ENCODE data around the gene CPNE8.
"Not testable (repeated sequence)": the region's sequence is repeated elsewhere in the genome, so short reads cannot be mapped to it uniquely, and the experiment has no call there.

The CPNE8 gene

GRCh38 chr12:38746744-38747143 lies 158.6 kb downstream of the CPNE8 start:
- Mint-ChIP-seq H3K4me1 (ENCODE audit: low read depth) (no peaks in the 10 kb centered on the region), H3K27me3 (no peaks in the 10 kb centered on the region), H3K9me3 (ENCODE audit: low read depth) (no peaks in the 10 kb centered on the region), H3K27ac (no peak overlapping the region), H3K36me3 (no peaks in the 10 kb centered on the region), H3K4me3 (no peak overlapping the region)

- no peaks in the 10 kb centered on the region for H3K36me3 Mint-ChIP-seq
- H3K9me3 Mint-ChIP-seq (ENCODE audit: low read depth): no peaks in the 10 kb centered on the region
- no peaks in the 10 kb centered on the region for H3K27me3 Mint-ChIP-seq
- no peak overlapping the region for H3K27ac Mint-ChIP-seq
- H3K4me1 Mint-ChIP-seq (ENCODE audit: low read depth): no peaks in the 10 kb centered on the region
- H3K4me3 Mint-ChIP-seq: no peak overlapping the region
Measured at GRCh38 chr12:38745601-38746000, 159.8 kb downstream of the CPNE8 start.

GRCh38 chr12:38744041-38744440 lies 161.3 kb downstream of the CPNE8 start:
- no peaks in the 10 kb centered on the region for H3K27me3 Mint-ChIP-seq
- H3K27ac Mint-ChIP-seq: no peak overlapping the region
- no peak overlapping the region for H3K4me3 Mint-ChIP-seq
- no peaks in the 10 kb centered on the region for H3K9me3 Mint-ChIP-seq (ENCODE audit: low read depth)
- no peaks in the 10 kb centered on the region for H3K36me3 Mint-ChIP-seq
- no peaks in the 10 kb centered on the region for H3K4me1 Mint-ChIP-seq (ENCODE audit: low read depth)

GRCh38 chr12:38742496-38742895 lies 162.9 kb downstream of the CPNE8 start:
- H3K27ac Mint-ChIP-seq; H3K9me3 Mint-ChIP-seq (ENCODE audit: low read depth); H3K27me3 Mint-ChIP-seq; H3K4me3 Mint-ChIP-seq; H3K36me3 Mint-ChIP-seq; H3K4me1 Mint-ChIP-seq (ENCODE audit: low read depth): not testable (repeated sequence)

- Mint-ChIP-seq H3K4me3 (no peak overlapping the region), H3K4me1 (ENCODE audit: low read depth) (no peaks in the 10 kb centered on the region), H3K27me3 (no peaks in the 10 kb centered on the region), H3K36me3 (no peaks in the 10 kb centered on the region), H3K9me3 (ENCODE audit: low read depth) (peaks cover 3% of the 10 kb centered on the region), H3K27ac (no peak overlapping the region)
Measured at GRCh38 chr12:38736821-38737220, 168.6 kb downstream of the CPNE8 start.

GRCh38 chr12:38732761-38733160 lies 172.6 kb downstream of the CPNE8 start:
- Mint-ChIP-seq H3K36me3 (no peaks in the 10 kb centered on the region), H3K4me1 (ENCODE audit: low read depth) (no peaks in the 10 kb centered on the region), H3K27me3 (no peaks in the 10 kb centered on the region), H3K9me3 (ENCODE audit: low read depth) (no peaks in the 10 kb centered on the region), H3K4me3 (no peak overlapping the region), H3K27ac (no peak overlapping the region)

GRCh38 chr12:38728894-38729293 lies 176.5 kb downstream of the CPNE8 start:
- Mint-ChIP-seq H3K4me3 (no peak overlapping the region), H3K27ac (no peak overlapping the region), H3K4me1 (ENCODE audit: low read depth) (no peaks in the 10 kb centered on the region), H3K27me3 (no peaks in the 10 kb centered on the region), H3K36me3 (no peaks in the 10 kb centered on the region), H3K9me3 (ENCODE audit: low read depth) (no peaks in the 10 kb centered on the region)

- Mint-ChIP-seq H3K9me3 (ENCODE audit: low read depth) (no peaks in the 10 kb centered on the region), H3K36me3 (no peaks in the 10 kb centered on the region), H3K27ac (no peak overlapping the region), H3K4me1 (ENCODE audit: low read depth) (no peaks in the 10 kb centered on the region), H3K27me3 (no peaks in the 10 kb centered on the region), H3K4me3 (no peak overlapping the region)
Measured at GRCh38 chr12:38721611-38722252, 183.7 kb downstream of the CPNE8 start.

- H3K36me3 Mint-ChIP-seq: no peaks in the 10 kb centered on the region
- no peaks in the 10 kb centered on the region for H3K27me3 Mint-ChIP-seq
- peaks cover 6% of the 10 kb centered on the region for H3K9me3 Mint-ChIP-seq (ENCODE audit: low read depth)
- H3K4me3 Mint-ChIP-seq: no peak overlapping the region
- no peak overlapping the region for H3K27ac Mint-ChIP-seq
- H3K4me1 Mint-ChIP-seq (ENCODE audit: low read depth): no peaks in the 10 kb centered on the region
Measured at GRCh38 chr12:38720661-38721060, 184.7 kb downstream of the CPNE8 start.

GRCh38 chr12:38713294-38713693 lies 192.1 kb downstream of the CPNE8 start:
- H3K27me3 Mint-ChIP-seq: no peaks in the 10 kb centered on the region
- H3K4me3 Mint-ChIP-seq: no peak overlapping the region
- no peaks in the 10 kb centered on the region for H3K36me3 Mint-ChIP-seq
- no peak overlapping the region for H3K27ac Mint-ChIP-seq
- H3K4me1 Mint-ChIP-seq (ENCODE audit: low read depth): no peaks in the 10 kb centered on the region
- H3K9me3 Mint-ChIP-seq (ENCODE audit: low read depth): peaks cover 6% of the 10 kb centered on the region

GRCh38 chr12:38711054-38711453 lies 194.3 kb downstream of the CPNE8 start:
- Mint-ChIP-seq H3K27me3 (no peaks in the 10 kb centered on the region), H3K9me3 (ENCODE audit: low read depth) (peaks cover 4% of the 10 kb centered on the region), H3K4me1 (ENCODE audit: low read depth) (no peaks in the 10 kb centered on the region), H3K36me3 (no peaks in the 10 kb centered on the region), H3K4me3 (no peak overlapping the region), H3K27ac (no peak overlapping the region)

GRCh38 chr12:38708466-38708865 lies 196.9 kb downstream of the CPNE8 start:
- Mint-ChIP-seq H3K27ac (no peak overlapping the region), H3K27me3 (no peaks in the 10 kb centered on the region), H3K36me3 (no peaks in the 10 kb centered on the region), H3K4me3 (no peak overlapping the region), H3K9me3 (ENCODE audit: low read depth) (no peaks in the 10 kb centered on the region), H3K4me1 (ENCODE audit: low read depth) (no peaks in the 10 kb centered on the region)

GRCh38 chr12:38707648-38708047 lies 197.7 kb downstream of the CPNE8 start:
- H3K27ac Mint-ChIP-seq: no peak overlapping the region
- no peaks in the 10 kb centered on the region for H3K36me3 Mint-ChIP-seq
- no peak overlapping the region for H3K4me3 Mint-ChIP-seq
- H3K27me3 Mint-ChIP-seq: no peaks in the 10 kb centered on the region
- no peaks in the 10 kb centered on the region for H3K9me3 Mint-ChIP-seq (ENCODE audit: low read depth)
- H3K4me1 Mint-ChIP-seq (ENCODE audit: low read depth): no peaks in the 10 kb centered on the region

GRCh38 chr12:38697289-38697688 lies 208.1 kb downstream of the CPNE8 start:
- peaks cover 5% of the 10 kb centered on the region for H3K9me3 Mint-ChIP-seq (ENCODE audit: low read depth)
- no peaks in the 10 kb centered on the region for H3K27me3 Mint-ChIP-seq
- H3K36me3 Mint-ChIP-seq: no peaks in the 10 kb centered on the region
- H3K4me3 Mint-ChIP-seq: no peak overlapping the region
- no peak overlapping the region for H3K27ac Mint-ChIP-seq
- no peaks in the 10 kb centered on the region for H3K4me1 Mint-ChIP-seq (ENCODE audit: low read depth)

GRCh38 chr12:38695057-38695456 lies 210.3 kb downstream of the CPNE8 start:
- H3K27ac Mint-ChIP-seq: no peak overlapping the region
- H3K4me3 Mint-ChIP-seq: no peak overlapping the region
- peaks cover 5% of the 10 kb centered on the region for H3K9me3 Mint-ChIP-seq (ENCODE audit: low read depth)
- H3K27me3 Mint-ChIP-seq: no peaks in the 10 kb centered on the region
- H3K36me3 Mint-ChIP-seq: no peaks in the 10 kb centered on the region
- H3K4me1 Mint-ChIP-seq (ENCODE audit: low read depth): no peaks in the 10 kb centered on the region

GRCh38 chr12:38691164-38691563 lies 214.2 kb downstream of the CPNE8 start:
- Mint-ChIP-seq H3K27ac (no peak overlapping the region), H3K4me3 (no peak overlapping the region), H3K27me3 (no peaks in the 10 kb centered on the region), H3K9me3 (ENCODE audit: low read depth) (no peaks in the 10 kb centered on the region), H3K36me3 (no peaks in the 10 kb centered on the region), H3K4me1 (ENCODE audit: low read depth) (no peaks in the 10 kb centered on the region)

Data from activated naive CD8-positive, alpha-beta T cell (primary cell).